Peyer's patch (tissue), 4 donors: ENCODE data around the gene GUCD1.

ENCODE experiments used
- CTCF ChIP-seq, 6 experiments: fragments of 450-650 bp in 4 of 6; fragments of 200-600 bp in 2 of 6; sonication (generic) in 1 of 6; IDR thresholded peaks; one replicate each; pipeline ENCODE4 v1.5.1; 2017 to 2019; ENCODE audit warnings: antibody characterized with exemption in 6 of 6, mild to moderate bottlenecking in 3 of 6, moderate library complexity in 1 of 6
- POLR2A ChIP-seq, 2 donors: fragments of 450-650 bp; IDR thresholded peaks; one replicate each; pipeline ENCODE4 v1.5.1; 2017; ENCODE audit warnings: antibody characterized with exemption in 2 of 2, mild to moderate bottlenecking in 2 of 2, moderate library complexity in 2 of 2

GRCh38 chr22:24580276-24580675, 25.3 kb upstream of the GUCD1 start:
- no peak for TF ChIP-seq CTCF (IDR thresholded peaks at IDR 0.05)
- no peak for TF ChIP-seq POLR2A (IDR thresholded peaks at IDR 0.05)
